Stimulated activated naive CD4-positive, alpha-beta T cell (primary cell): ENCODE measurements around the gene SLC16A9.
"Not testable (repeated sequence)": the region's sequence is repeated elsewhere in the genome, so short reads cannot be mapped to it uniquely, and the experiment has no call there.

Experiments
- DNase-seq, 6 experiments: peaks; one replicate each; lab custom pipeline; 2025; lab: John Stamatoyannopoulos, UW

Gene SLC16A9, protein sequence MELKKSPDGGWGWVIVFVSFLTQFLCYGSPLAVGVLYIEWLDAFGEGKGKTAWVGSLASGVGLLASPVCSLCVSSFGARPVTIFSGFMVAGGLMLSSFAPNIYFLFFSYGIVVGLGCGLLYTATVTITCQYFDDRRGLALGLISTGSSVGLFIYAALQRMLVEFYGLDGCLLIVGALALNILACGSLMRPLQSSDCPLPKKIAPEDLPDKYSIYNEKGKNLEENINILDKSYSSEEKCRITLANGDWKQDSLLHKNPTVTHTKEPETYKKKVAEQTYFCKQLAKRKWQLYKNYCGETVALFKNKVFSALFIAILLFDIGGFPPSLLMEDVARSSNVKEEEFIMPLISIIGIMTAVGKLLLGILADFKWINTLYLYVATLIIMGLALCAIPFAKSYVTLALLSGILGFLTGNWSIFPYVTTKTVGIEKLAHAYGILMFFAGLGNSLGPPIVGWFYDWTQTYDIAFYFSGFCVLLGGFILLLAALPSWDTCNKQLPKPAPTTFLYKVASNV

GRCh38 chr10:59709395-59710125 lies at the start of gene SLC16A9:
TSS of gene SLC16A9 (minus strand) at chr10:59709850. CDS start at chr10:59684291, 25,559 bp downstream.
- no peak for DNase-seq

DNA sequence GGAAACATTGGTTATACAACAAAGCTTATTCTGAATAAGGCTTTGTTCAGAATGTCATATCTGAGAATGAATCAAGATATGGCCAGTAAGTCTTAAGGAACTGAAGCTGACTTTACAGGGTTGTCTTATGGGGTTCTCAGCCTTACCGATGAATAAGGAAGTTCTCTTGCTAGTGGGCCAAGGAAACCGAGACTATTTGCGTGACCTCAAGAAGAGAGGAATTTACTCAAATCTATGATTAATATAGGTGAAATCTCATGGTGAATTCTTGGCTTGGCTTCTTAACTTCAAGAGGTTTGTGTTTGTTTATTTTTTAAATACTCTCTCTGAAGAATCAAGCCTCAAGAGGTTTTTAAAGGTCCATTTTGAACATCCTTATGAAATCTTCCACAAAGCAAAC lies 48.3 kb upstream of the SLC16A9 start:
- no peak for DNase-seq

DNA sequence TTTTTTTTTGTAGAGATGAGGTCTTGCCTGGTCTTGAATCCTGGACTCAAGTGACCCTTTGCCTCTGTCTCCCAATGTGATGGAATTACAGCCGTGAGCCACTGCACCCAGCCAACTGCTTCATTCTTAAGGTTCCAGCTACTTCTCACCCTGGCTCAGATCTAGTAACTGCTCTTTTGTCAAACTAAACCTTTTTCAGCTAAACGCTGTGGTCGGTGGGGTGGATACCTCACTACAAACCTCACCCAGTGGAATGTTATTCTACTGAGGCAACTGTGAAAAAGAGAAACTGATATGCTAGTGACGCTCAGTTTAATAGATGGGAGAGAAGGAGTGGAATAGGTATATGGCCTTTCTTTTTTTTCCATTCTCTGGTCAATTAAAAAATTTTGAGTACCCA lies 45.3 kb upstream of the SLC16A9 start:
- no peak for DNase-seq

DNA sequence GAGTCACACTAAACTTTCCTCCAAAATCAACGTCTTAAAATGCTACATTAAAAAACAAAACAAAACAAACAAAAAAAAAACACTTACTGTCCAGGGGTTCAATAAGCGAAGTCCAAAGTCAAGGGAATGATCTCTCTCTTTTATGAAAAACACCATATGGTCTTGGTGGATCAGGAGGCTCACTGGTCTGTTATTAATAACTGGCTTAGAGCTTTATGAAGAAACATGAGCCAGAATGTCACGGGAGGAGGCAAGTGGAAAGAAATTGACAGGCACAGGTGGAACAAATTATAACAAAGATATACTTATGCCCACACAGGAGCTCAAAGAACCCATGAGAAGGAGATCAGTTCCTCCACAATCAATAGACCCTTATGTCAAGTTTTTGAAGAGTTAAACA lies 43.6 kb upstream of the SLC16A9 start, which contains the start of gene MRLN:
Gene MRLN (minus strand): TSS at position 189 of the 400 bp plus-strand sequence.
- no peak for DNase-seq

GRCh38 chr10:59752278-59752940 lies 42.8 kb upstream of the SLC16A9 start:
- no peak for DNase-seq

DNA sequence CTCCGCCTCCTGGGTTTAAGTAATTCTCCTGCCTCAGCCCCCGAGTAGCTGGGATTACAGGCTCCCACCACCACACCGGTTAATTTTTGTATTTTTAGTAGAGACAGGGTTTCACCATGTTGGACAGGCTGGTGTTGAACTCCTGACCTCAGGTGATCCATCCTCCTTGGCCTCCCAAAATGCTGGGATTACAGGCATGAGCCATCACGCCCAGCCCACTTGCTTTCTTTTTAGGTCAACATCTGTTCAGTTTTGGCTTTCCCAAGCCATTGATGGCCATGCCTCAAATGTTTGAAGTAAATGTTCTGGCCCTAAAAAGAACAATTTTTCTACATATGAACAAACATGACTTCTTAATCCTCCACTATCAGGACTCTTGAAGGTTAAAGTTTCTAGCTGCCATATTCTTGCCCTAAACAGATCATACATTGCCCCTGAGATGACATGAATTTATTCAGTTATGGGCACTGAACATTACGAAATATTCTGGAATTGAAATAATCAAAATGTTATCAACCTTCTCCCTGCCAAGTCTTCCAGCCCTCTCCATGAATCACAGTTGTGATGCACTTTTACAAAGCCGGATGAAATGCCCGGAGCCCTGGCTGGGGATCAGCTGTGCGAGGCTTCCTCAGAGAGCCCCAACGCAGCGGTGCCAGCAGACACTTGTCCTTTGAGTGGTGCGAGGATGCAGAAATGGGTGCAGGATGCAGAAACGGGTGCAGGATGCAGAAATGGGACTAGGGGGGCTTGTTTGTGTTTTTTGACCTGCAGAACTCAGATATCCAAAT lies 40.7 kb upstream of the SLC16A9 start:
- DNase-seq = no peak

DNA sequence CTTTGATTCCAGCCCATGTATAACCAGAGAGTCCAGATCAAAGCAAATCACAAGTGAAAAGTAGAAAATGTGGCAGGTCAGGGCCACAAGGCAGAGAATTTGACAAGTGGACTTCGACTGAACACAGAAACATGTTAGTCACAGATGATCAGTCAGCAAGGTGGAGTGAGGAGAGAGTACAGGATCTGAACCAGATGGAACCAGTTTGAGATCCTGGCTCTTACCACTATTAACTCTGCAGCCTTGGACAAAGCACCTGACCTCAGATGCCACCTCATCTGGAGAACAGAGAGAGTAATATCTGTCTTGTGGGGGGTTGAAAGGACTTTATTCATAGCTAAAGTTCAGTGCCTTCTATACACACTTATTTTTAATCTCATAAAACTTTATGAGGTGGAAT lies 39.2 kb upstream of the SLC16A9 start:
- no peak for DNase-seq

DNA sequence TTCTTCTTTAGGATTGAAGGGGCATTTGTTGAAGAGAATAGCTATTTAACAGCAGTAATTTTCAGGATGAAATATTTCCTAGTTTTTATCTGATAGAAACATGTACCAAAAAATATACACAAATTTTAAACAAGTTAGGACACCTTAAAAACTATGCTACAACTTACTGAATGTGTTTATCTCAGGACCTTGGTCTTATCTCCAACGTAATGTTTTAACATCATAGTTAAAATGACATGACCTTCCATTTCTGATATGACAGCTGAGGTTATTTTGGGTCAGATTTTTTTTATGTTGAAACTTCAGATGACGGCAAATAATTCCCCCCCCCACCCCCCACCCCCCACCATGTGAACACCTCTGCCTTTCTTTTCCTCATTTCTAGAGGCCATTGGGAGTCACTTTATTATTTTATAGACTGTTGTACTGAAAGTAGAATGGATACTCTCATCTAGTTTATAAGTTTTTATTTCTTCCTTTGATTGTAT lies 35.6 kb upstream of the SLC16A9 start:
- no peak for DNase-seq

DNA sequence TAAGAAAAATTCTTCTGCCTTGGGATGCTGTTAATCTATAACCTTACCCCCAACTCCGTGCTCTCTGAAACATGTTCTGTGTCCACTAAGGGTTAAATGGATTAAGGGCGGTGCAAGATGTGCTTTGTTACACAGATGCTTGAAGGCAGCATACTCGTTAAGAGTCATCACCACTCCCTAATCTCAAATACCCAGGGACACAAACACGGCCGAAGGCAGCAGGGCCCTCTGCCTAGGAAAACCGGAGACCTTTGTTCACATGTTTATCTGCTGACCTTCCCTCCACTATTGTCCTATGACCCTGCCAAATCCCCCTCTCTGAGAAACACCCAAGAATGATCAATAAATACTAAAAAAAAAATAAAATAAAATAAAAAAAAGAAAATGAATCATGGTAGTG lies 35.1 kb upstream of the SLC16A9 start:
- DNase-seq = not testable (repeated sequence)

- not testable (repeated sequence) for DNase-seq
These were observed 34.5 kb upstream of the SLC16A9 start for GRCh38 chr10:59744156-59744555.

DNA sequence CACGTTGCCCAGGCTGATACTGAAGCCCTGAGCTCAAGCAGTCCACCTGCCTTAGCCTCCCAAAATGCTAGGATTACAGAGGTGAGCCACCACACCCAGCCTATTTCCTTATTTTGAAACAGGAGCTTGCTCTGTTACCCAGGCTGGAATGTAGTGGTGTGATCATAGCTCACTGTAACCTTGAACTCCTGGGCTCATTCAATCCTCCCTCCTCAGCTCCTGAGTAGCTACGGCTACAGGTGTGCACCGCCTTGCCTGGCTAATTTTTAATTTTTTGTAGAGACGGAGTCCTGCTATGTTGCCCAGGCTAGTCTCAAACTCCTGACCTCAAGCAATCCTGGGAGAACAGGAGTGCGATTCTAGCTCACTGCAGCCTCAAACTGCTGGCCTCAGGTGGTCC lies 31.9 kb upstream of the SLC16A9 start:
- no peak for DNase-seq

DNA sequence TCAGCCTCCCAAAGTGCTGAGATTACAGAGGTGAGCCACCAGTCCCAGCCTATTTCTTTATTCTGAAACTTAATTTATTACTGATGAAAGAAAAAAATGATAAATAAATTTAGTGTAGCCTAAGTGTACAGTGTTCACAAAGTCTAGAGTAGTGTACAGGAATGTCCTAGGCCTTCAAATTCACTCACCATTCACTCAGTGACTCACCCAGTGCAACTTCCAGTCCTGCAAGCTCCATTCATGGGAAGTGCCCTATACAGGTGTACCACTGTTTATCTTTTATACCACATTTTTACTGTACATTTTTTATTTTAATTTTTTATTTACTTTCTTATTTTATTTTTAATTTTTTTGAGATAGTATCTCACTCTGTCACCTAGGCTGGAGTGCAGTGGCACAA lies 31.4 kb upstream of the SLC16A9 start:
- DNase-seq = no peak

DNA sequence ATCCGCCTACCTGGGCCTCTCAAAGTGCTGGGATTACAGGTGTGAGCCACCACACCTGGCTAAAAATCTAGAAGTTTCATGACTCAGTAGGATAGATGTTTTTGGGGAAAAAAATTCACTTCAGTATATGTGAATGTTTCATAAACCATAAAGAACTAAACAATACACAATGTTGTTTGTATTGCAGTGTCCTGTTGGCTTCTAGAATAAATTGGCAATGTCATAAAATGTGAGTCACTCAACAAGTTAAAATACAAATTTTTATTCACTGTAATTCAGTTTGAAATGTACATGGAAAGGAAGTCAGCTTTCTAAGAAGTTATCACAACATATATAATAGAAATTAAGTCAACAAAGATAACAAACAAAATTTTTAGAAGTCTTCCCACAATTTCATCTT lies 27.1 kb upstream of the SLC16A9 start:
- DNase-seq = no peak

GRCh38 chr10:59735296-59735695 lies 25.6 kb upstream of the SLC16A9 start:
- no peak for DNase-seq

- DNase-seq = no peak
These were observed 24.4 kb upstream of the SLC16A9 start for GRCh38 chr10:59734014-59734462.

DNA sequence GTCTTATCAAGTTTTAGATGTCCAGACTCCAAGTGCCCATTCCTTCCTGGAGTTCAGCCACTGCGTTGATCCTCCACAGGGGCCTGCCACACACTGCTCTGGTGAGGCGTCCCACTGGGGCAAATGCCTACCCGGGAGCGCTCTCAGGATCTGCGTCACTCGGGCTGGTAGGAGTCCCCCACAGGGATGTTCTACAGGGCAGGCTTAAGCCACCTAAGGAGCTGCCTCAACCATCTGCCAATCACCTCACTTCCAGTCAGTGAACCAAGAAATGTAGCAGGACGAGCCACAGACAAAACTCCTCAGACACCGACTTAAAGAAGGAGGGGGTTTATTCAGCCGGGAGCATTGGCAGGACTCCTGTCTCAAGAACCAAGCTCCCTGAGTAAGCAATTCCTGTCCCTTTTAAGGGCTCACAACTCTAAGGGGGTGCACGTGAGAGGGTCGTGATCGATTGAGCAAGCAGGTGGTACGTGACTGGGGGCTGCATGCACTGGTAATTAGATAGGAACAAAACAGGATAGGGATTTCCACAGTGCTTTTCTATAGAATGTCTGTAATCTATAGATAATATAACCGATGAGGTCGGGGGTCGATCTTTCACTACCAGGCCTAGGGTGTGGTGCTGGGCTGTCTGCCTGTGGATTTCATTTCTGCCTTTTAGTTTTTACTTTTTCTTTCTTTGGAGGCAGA lies 23.8 kb upstream of the SLC16A9 start:
- DNase-seq = not testable (repeated sequence)

- DNase-seq = not testable (repeated sequence)
These were observed 23.2 kb upstream of the SLC16A9 start for GRCh38 chr10:59732849-59733248.

- DNase-seq = not testable (repeated sequence)
These were observed 19.5 kb upstream of the SLC16A9 start for GRCh38 chr10:59729167-59729566.

DNA sequence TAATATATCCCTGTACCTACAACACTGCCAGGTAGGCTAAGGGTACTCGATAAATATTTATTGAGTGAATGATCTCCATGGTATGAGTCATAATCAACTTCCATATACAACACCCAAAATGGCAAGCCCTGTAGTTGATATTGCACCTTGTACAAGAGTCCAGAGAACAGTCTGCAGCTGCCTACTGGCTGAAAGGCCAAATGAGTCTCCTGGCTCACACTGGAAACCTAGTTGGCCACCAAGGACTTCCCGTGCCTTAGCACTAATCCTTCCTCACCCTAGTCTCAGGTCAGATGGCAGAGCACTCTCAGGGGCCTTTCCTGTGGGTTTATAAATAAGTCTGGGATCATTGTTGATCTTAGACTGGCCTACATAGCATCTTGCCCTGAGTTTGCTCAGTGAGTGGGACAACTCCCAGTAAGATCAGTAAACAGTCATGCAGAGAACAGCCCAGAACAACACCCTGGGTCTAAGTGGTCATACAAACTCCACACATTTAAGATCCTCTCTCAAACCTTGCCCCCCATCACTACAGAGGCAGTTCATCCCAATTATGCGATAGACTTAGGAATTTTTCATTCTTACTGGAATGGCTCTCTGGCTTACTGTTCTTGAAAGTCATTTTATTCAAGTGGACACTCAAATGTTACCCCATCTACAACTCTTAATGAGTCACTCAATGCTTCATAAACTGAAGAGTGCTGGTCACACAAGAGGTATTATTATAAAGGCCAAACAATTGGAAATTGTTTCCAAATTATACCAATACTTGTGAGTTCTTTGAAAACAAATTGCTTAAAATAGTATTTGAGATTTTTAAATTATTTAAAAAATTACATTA lies 14.7 kb upstream of the SLC16A9 start:
- DNase-seq = no peak

DNA sequence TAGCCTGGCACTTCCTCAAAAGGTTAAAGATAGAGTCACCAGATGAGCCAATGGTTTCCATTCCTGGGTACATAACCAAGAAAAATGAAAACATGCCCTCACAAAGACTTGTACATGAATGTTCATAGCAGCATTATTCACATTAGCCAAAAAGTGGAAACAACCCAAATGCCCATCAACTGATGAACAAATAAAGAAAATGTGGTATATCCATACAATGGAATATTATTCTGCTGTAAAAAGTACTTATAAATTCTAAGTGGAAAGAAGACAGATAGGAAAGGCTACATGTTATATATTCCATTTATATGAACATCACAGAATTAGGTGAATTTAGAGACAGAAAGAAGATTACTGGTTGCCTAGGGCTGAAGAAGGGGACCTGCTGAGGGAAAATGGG lies 10.7 kb upstream of the SLC16A9 start:
- no peak for DNase-seq
